ENCODE measurements around the gene ADA.

The ADA gene

GRCh38 chr20:44574372-44574771 is 77.1 kb downstream of the ADA start:
- DNase-seq, result no peak

- DNase-seq, result no peak
Observed at GRCh38 chr20:44573501-44573869, 78.0 kb downstream of the ADA start.

- DNase-seq, result no peak
Observed at GRCh38 chr20:44572551-44573500, 78.7 kb downstream of the ADA start.

- no peak for DNase-seq
Observed at GRCh38 chr20:44571362-44571988, 80.0 kb downstream of the ADA start.

- no peak for DNase-seq
Observed at GRCh38 chr20:44570367-44570766, 81.1 kb downstream of the ADA start.

Data from activated T-cell treated with anti-CD3 and anti-CD28 coated beads, Interleukin-2, amount 50 U/mL, for 48 hours (primary cell).